DOHH2 (cell line): ENCODE measurements around the gene CDH18.

Experiments
- H3F3A ChIP-seq: fragments of 200-600 bp; sonication (generic), shearing (Covaris generic); 2 replicates; pipeline ENCODE4 v1.6.0; 2016; ENCODE audit warnings: antibody characterized with exemption, mild to moderate bottlenecking; ENCODE audit not compliant: control insufficient read depth, insufficient read depth
- H3K27ac ChIP-seq: fragments of 200-600 bp; sonication (generic); 2 replicates; pipeline ENCODE4 v1.5.1; 2014; ENCODE audit warnings: low read depth, mild to moderate bottlenecking, low read length, moderate library complexity
- H3K27me3 ChIP-seq: fragments of 200-600 bp; sonication (generic); 2 replicates; pipeline ENCODE4 v1.6.1; 2014; ENCODE audit warnings: mild to moderate bottlenecking, low read length, mixed read lengths; ENCODE audit not compliant: control insufficient read depth
- H3K36me3 ChIP-seq: fragments of 200-600 bp; sonication (generic); 2 replicates; pipeline ENCODE4 v1.6.1; 2014; ENCODE audit warnings: mild to moderate bottlenecking, low read length, moderate library complexity, mixed read lengths; ENCODE audit not compliant: control insufficient read depth
- H3K4me1 ChIP-seq: fragments of 200-600 bp; sonication (generic); 2 replicates; pipeline ENCODE4 v1.6.1; 2014; ENCODE audit warnings: mild to moderate bottlenecking, low read length, mixed read lengths; ENCODE audit not compliant: control insufficient read depth
- H3K4me2 ChIP-seq: fragments of 200-600 bp; sonication (generic); 2 replicates; pipeline ENCODE4 v1.6.0; 2014; ENCODE audit warnings: mild to moderate bottlenecking, low read length, moderate library complexity
- H3K4me3 ChIP-seq: fragments of 200-600 bp; sonication (generic); 2 replicates; pipeline ENCODE4 v1.5.1; 2014; ENCODE audit warnings: mild to moderate bottlenecking, low read length, mixed read lengths
- H3K79me2 ChIP-seq: fragments of 200-600 bp; sonication (generic); 2 replicates; pipeline ENCODE4 v1.6.1; 2014; ENCODE audit warnings: mild to moderate bottlenecking, low read length, mixed read lengths; ENCODE audit not compliant: control insufficient read depth
- H3K9me2 ChIP-seq: fragments of 200-600 bp; sonication (generic); replicated peaks from 2 replicates; pipeline ENCODE4 v1.6.1; 2014; ENCODE audit warnings: mild to moderate bottlenecking, low read length, mixed read lengths; ENCODE audit not compliant: control insufficient read depth
- H3K9me3 ChIP-seq: fragments of 200-600 bp; sonication (generic); 2 replicates; pipeline ENCODE4 v1.6.1; 2014; ENCODE audit warnings: antibody characterized with exemption, low read length, mixed read lengths; ENCODE audit not compliant: control insufficient read depth, insufficient read depth
- H4K20me1 ChIP-seq: fragments of 200-600 bp; sonication (generic); 2 replicates; pipeline ENCODE4 v1.6.0; 2014; ENCODE audit warnings: low read depth, mild to moderate bottlenecking, antibody characterized with exemption, low read length, moderate library complexity; ENCODE audit not compliant: control insufficient read depth, insufficient read depth
- CTCF ChIP-seq: fragments of 200-600 bp; sonication (generic); IDR thresholded peaks from one replicate; pipeline ENCODE4 v1.5.1; 2014; ENCODE audit warnings: antibody characterized with exemption, mild to moderate bottlenecking, low read depth, low read length; ENCODE audit not compliant: poor library complexity, severe bottlenecking
- EZH2phosphoT487 ChIP-seq: fragments of 200-600 bp; sonication (generic); IDR thresholded peaks from 2 replicates; pipeline ENCODE4 v1.6.1; 2017; ENCODE audit warnings: borderline replicate concordance, mild to moderate bottlenecking, antibody characterized with exemption, low read length, moderate library complexity, mixed read lengths

CDH18 gene

DNA sequence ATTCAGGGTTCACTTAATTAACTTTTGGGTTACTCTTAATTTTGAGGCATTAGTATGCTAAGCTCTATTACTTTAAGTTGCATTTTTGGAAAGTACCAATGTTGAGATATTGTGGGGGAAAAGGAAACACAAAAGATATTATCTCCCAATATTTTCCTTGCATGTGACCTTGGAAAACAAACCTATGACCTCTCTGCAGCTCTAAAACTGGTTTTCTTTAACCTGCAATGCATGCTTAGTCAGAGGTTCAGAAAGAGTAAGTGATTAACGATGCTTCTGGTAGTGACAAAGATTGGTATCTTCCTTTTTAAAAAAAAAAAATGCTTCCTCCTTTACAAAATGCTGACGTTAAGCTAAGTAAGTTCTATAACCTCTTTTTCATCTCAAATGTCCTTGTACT lies 44.9 kb upstream of the CDH18 start:
- no peaks in the 10 kb centered on the region for H3K36me3 ChIP-seq
- H4K20me1 ChIP-seq = no peaks in the 10 kb centered on the region
- H3F3A ChIP-seq = no peaks in the 10 kb centered on the region
- H3K4me2 ChIP-seq = no peak overlapping the region
- no peak overlapping the region for H3K27ac ChIP-seq
- H3K4me1 ChIP-seq = no peaks in the 10 kb centered on the region
- H3K27me3 ChIP-seq = no peaks in the 10 kb centered on the region
- H3K79me2 ChIP-seq = no peaks in the 10 kb centered on the region
- H3K9me2 ChIP-seq = no peaks in the 10 kb centered on the region
- no peaks in the 10 kb centered on the region for H3K9me3 ChIP-seq
- TF ChIP-seq CTCF (no peak), EZH2phosphoT487 (no peak)
- no peak overlapping the region for H3K4me3 ChIP-seq

GRCh38 chr5:20030125-20030524 lies 42.1 kb upstream of the CDH18 start:
- no peaks in the 10 kb centered on the region for H3K79me2 ChIP-seq
- no peaks in the 10 kb centered on the region for H4K20me1 ChIP-seq
- no peaks in the 10 kb centered on the region for H3K36me3 ChIP-seq
- no peaks in the 10 kb centered on the region for H3K9me2 ChIP-seq
- no peaks in the 10 kb centered on the region for H3K9me3 ChIP-seq
- no peaks in the 10 kb centered on the region for H3K4me1 ChIP-seq
- no peaks in the 10 kb centered on the region for H3K27me3 ChIP-seq
- no peak overlapping the region for H3K4me2 ChIP-seq
- H3F3A ChIP-seq = no peaks in the 10 kb centered on the region
- H3K27ac ChIP-seq = no peak overlapping the region
- no peak overlapping the region for H3K4me3 ChIP-seq
- TF ChIP-seq EZH2phosphoT487 (no peak), CTCF (no peak)

- Histone ChIP-seq H3K4me1 (no peaks in the 10 kb centered on the region), H3K79me2 (no peaks in the 10 kb centered on the region), H3K27ac (no peak overlapping the region), H3F3A (no peaks in the 10 kb centered on the region), H3K9me3 (no peaks in the 10 kb centered on the region), H3K36me3 (no peaks in the 10 kb centered on the region), H3K9me2 (no peaks in the 10 kb centered on the region), H4K20me1 (no peaks in the 10 kb centered on the region), H3K27me3 (no peaks in the 10 kb centered on the region), H3K4me2 (no peak overlapping the region), H3K4me3 (no peak overlapping the region)
- TF ChIP-seq CTCF = no peak
- TF ChIP-seq EZH2phosphoT487 = no peak
Observed at GRCh38 chr5:20029266-20029665, 41.3 kb upstream of the CDH18 start.

DNA sequence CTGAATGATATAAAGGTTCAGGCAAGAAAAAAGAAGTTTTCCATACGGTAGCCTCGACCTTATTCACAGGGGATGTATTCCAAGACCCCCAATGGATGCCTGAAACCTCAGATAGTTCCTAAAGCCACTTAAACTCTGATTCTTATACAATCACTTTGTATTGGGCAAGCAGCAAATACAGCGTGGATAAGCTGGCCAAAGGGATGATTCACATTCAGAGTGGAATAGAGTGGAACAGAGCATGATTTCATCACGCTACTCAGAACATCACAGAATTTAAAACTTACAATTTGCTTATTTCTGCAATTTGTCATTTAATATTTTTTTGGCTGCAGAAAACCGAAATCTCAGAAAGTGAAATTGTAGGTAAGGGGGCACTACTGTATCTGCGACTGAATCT lies 40.5 kb upstream of the CDH18 start:
- Histone ChIP-seq H3F3A (no peaks in the 10 kb centered on the region), H3K79me2 (no peaks in the 10 kb centered on the region), H3K4me2 (no peak overlapping the region), H3K36me3 (no peaks in the 10 kb centered on the region), H3K27ac (no peak overlapping the region), H3K4me1 (no peaks in the 10 kb centered on the region), H3K27me3 (no peaks in the 10 kb centered on the region), H3K9me3 (no peaks in the 10 kb centered on the region), H3K9me2 (no peaks in the 10 kb centered on the region), H3K4me3 (no peak overlapping the region), H4K20me1 (no peaks in the 10 kb centered on the region)
- TF ChIP-seq EZH2phosphoT487 (no peak), CTCF (no peak)
